Measurements from ENCODE around the gene NFKB2.

GRCh38 chr10:102401735-102402511 lies 6.4 kb downstream of the NFKB2 start:
- TF ChIP-seq ZNF274 (IDR thresholded peaks at IDR 0.05; ENCODE audit: low read depth, low read length) = no peak
- TF ChIP-seq YY1 (IDR thresholded peaks at IDR 0.05; ENCODE audit: insufficient read depth, insufficient read length) = no peak
